HepG2 (cell line): Measurements from ENCODE around the gene CCDC73. TPM values are rescaled to one million over a fixed set of nuclear protein-coding genes. Genes with fewer than 3 reads are reported as not detected.
A peak's percentile ranks its signal among the peaks of the same experiment; 100 is the strongest.

Experiments used
- BCL6 ChIP-seq: IDR thresholded peaks from 2 replicates; pipeline ENCODE4 v1.6.1; 2016; ENCODE audit warnings: missing genetic modification reagents, missing compliant biosample characterization
- ELF4 ChIP-seq: sonication (generic); formaldehyde crosslinking; IDR thresholded peaks from 2 replicates; pipeline ENCODE4 v1.5.0; 2020; ENCODE audit warnings: missing genetic modification reagents, mild to moderate bottlenecking, moderate library complexity, borderline replicate concordance
- ETV5 ChIP-seq: IDR thresholded peaks from 2 replicates; pipeline ENCODE4 v1.6.1; 2018; ENCODE audit warnings: missing biosample characterization, missing genetic modification reagents, inconsistent platforms, borderline replicate concordance
- FOXA3 ChIP-seq: IDR thresholded peaks from 2 replicates; pipeline ENCODE4 v1.6.1; 2016; ENCODE audit warnings: missing genetic modification reagents, missing compliant biosample characterization
- MTA1 ChIP-seq: sonication (generic); formaldehyde crosslinking; IDR thresholded peaks from 2 replicates; pipeline ENCODE4 v1.4.0; 2020; ENCODE audit warnings: missing genetic modification reagents, mild to moderate bottlenecking, borderline replicate concordance
- NCOA2 ChIP-seq: sonication (generic); formaldehyde crosslinking; IDR thresholded peaks from 2 replicates; pipeline ENCODE4 v1.8.0; 2022; ENCODE audit warnings: inconsistent platforms
- SIN3B ChIP-seq: fragments of 150-350 bp; IDR thresholded peaks from 2 replicates; pipeline ENCODE4 v1.6.1; 2014; ENCODE audit warnings: low read length
- SP2 ChIP-seq: sonication (generic); formaldehyde crosslinking; IDR thresholded peaks from 2 replicates; pipeline ENCODE4 v1.5.1; 2020; ENCODE audit warnings: mild to moderate bottlenecking, missing genetic modification reagents
- TBX3 ChIP-seq: fragments of 450-650 bp; IDR thresholded peaks from 2 replicates; pipeline ENCODE4 v1.6.1; 2017; ENCODE audit warnings: antibody characterized with exemption, mild to moderate bottlenecking, inconsistent platforms, borderline replicate concordance
- THAP11 ChIP-seq: IDR thresholded peaks from 2 replicates; pipeline ENCODE4 v1.6.1; 2016; ENCODE audit warnings: missing biosample characterization, missing genetic modification reagents
- ZC3H13 ChIP-seq: sonication (generic); formaldehyde crosslinking; IDR thresholded peaks from 2 replicates; pipeline ENCODE4 v1.8.1; 2023; ENCODE audit warnings: mild to moderate bottlenecking, missing genetic modification reagents, moderate library complexity
- ZNF207 ChIP-seq: fragments of 450-650 bp; IDR thresholded peaks from 2 replicates; pipeline ENCODE4 v1.6.1; 2016; ENCODE audit warnings: antibody characterized with exemption, borderline replicate concordance
- ZNF33A ChIP-seq: sonication (generic); formaldehyde crosslinking; IDR thresholded peaks from 2 replicates; pipeline ENCODE4 v1.5.1; 2020; ENCODE audit warnings: missing genetic modification reagents, mild to moderate bottlenecking, moderate library complexity, borderline replicate concordance
- ZNF557 ChIP-seq: sonication (generic); formaldehyde crosslinking; IDR thresholded peaks from 2 replicates; pipeline ENCODE4 v1.4.0; 2020; ENCODE audit warnings: missing genetic modification reagents
- ZNF644 ChIP-seq: IDR thresholded peaks from 2 replicates; pipeline ENCODE4 v1.6.1; 2016; ENCODE audit warnings: low read depth
- ZNF678 ChIP-seq: sonication (generic); formaldehyde crosslinking; IDR thresholded peaks from 2 replicates; pipeline ENCODE4 v1.4.0; 2020; ENCODE audit warnings: mild to moderate bottlenecking, missing genetic modification reagents
- ZNF747 ChIP-seq: sonication (generic); formaldehyde crosslinking; IDR thresholded peaks from 2 replicates; pipeline ENCODE4 v1.8.1; 2023; ENCODE audit warnings: missing genetic modification reagents, mild to moderate bottlenecking, borderline replicate concordance
- ZNF839 ChIP-seq: sonication (generic); formaldehyde crosslinking; IDR thresholded peaks from 2 replicates; pipeline ENCODE4 v1.4.0; 2020; ENCODE audit warnings: missing genetic modification reagents, mild to moderate bottlenecking, borderline replicate concordance
- polyA plus RNA-seq, 8 experiments: library from polyadenylated mRNA; depleted of rRNA in 3 of 8; stranded (reverse) in 7 of 8; unstranded in 1 of 8; fragments of >200 nt; fragmentation: Illumina TruSeq in 4 of 8; extraction: Trizol in 4 of 8; gene quantifications; 2 replicates each; pipeline versions ENCODE4 v1.2.1 to v1.2.3, GENCODE V29; 2011 to 2016; ENCODE audit warnings: low read depth in 4 of 8, missing spikeins in 1 of 8, mixed read lengths in 1 of 8; ENCODE audit not compliant: insufficient read depth in 1 of 8
- total RNA-seq, 5 experiments: library from RNA; depleted of rRNA; stranded (reverse); fragments of >200 nt; fragmentation: Illumina TruSeq; extraction: Trizol; gene quantifications; 2 replicates each; pipeline ENCODE4 v1.2.3, GENCODE V29; 2016; ENCODE audit warnings: low read depth in 1 of 5
- TF ChIP-seq, protein P1 (sequence below): sonication (generic); formaldehyde crosslinking; IDR thresholded peaks from 2 replicates; pipeline ENCODE4 v1.5.0; 2020; ENCODE audit warnings: mild to moderate bottlenecking, missing genetic modification reagents
- TF ChIP-seq, protein P2 (sequence below): sonication (generic); formaldehyde crosslinking; IDR thresholded peaks from 2 replicates; pipeline ENCODE4 v1.4.0; 2020; ENCODE audit warnings: missing genetic modification reagents, mild to moderate bottlenecking, borderline replicate concordance
- TF ChIP-seq, protein P3 (sequence below): sonication (generic); formaldehyde crosslinking; IDR thresholded peaks from 2 replicates; pipeline ENCODE4 v1.5.1; 2020; ENCODE audit warnings: mild to moderate bottlenecking, missing genetic modification reagents, moderate library complexity
- TF ChIP-seq, protein P4 (sequence below): sonication (generic); formaldehyde crosslinking; conservative IDR thresholded peaks from 2 replicates; pipeline ENCODE4 v1.4.0; 2020; ENCODE audit warnings: mild to moderate bottlenecking, missing genetic modification reagents, moderate library complexity

CCDC73 gene
- total and polyA plus RNA-seq, 2 of the 13 experiments (the other 11 are each of a cell fraction or from before 2014, with no cell fraction given) = 0.01 to 0.11 TPM

DNA sequence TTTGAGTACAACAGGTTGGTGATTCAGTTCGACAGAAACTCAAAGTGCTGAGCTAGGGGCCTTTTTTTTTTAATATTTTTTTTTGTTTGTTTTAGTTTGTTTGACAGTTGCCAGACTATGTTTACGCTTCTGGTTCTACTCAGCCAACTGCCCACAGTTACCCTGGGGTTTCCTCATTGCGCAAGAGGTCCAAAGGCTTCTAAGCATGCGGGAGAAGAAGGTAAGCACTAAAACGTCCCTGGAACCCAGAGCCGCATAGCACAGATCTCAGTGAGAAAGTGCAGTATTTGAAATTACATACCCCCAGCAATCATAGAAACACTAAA, 35.9 kb upstream of the CCDC73 start (continued):
- TF ChIP-seq, protein P1, sequence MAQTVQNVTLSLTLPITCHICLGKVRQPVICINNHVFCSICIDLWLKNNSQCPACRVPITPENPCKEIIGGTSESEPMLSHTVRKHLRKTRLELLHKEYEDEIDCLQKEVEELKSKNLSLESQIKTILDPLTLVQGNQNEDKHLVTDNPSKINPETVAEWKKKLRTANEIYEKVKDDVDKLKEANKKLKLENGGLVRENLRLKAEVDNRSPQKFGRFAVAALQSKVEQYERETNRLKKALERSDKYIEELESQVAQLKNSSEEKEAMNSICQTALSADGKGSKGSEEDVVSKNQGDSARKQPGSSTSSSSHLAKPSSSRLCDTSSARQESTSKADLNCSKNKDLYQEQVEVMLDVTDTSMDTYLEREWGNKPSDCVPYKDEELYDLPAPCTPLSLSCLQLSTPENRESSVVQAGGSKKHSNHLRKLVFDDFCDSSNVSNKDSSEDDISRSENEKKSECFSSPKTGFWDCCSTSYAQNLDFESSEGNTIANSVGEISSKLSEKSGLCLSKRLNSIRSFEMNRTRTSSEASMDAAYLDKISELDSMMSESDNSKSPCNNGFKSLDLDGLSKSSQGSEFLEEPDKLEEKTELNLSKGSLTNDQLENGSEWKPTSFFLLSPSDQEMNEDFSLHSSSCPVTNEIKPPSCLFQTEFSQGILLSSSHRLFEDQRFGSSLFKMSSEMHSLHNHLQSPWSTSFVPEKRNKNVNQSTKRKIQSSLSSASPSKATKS (CRISPR knock-in tag) = no peak
- TF ChIP-seq, protein P2, sequence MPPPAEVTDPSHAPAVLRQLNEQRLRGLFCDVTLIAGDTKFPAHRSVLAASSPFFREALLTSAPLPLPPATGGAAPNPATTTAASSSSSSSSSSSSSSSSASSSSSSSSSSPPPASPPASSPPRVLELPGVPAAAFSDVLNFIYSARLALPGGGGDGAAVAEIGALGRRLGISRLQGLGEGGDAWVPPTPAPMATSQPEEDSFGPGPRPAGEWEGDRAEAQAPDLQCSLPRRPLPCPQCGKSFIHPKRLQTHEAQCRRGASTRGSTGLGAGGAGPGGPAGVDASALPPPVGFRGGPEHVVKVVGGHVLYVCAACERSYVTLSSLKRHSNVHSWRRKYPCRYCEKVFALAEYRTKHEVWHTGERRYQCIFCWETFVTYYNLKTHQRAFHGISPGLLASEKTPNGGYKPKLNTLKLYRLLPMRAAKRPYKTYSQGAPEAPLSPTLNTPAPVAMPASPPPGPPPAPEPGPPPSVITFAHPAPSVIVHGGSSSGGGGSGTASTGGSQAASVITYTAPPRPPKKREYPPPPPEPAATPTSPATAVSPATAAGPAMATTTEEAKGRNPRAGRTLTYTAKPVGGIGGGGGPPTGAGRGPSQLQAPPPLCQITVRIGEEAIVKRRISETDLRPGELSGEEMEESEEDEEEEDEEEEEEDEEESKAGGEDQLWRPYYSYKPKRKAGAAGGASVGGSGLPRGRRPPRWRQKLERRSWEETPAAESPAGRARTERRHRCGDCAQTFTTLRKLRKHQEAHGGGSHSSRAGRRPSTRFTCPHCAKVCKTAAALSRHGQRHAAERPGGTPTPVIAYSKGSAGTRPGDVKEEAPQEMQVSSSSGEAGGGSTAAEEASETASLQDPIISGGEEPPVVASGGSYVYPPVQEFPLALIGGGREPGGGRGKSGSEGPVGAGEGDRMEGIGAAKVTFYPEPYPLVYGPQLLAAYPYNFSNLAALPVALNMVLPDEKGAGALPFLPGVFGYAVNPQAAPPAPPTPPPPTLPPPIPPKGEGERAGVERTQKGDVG (CRISPR knock-in tag) = no peak
- TF ChIP-seq ZNF747 (CRISPR knock-in tag) (no peak), ZNF33A (CRISPR knock-in tag) (no peak), THAP11 (no peak), FOXA3 (peak; percentile 66), SP2 (CRISPR knock-in tag) (no peak), BCL6 (CRISPR knock-in tag) (0 out of 2 replicates have a peak, but pooled peaks have one; percentile 52), TBX3 (no peak), ZC3H13 (CRISPR knock-in tag) (no peak), ZNF839 (no peak), ZNF644 (CRISPR knock-in tag) (0 out of 2 replicates have a peak, but pooled peaks have one; percentile 31), SIN3B (no peak), ZNF207 (no peak), MTA1 (CRISPR knock-in tag) (no peak), ZNF678 (CRISPR knock-in tag) (no peak), NCOA2 (CRISPR knock-in tag) (no peak), ZNF557 (CRISPR knock-in tag) (no peak), ELF4 (no peak), ETV5 (CRISPR knock-in tag) (no peak)
- TF ChIP-seq, protein P3, sequence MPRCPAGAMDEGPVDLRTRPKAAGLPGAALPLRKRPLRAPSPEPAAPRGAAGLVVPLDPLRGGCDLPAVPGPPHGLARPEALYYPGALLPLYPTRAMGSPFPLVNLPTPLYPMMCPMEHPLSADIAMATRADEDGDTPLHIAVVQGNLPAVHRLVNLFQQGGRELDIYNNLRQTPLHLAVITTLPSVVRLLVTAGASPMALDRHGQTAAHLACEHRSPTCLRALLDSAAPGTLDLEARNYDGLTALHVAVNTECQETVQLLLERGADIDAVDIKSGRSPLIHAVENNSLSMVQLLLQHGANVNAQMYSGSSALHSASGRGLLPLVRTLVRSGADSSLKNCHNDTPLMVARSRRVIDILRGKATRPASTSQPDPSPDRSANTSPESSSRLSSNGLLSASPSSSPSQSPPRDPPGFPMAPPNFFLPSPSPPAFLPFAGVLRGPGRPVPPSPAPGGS (CRISPR knock-in tag) = no peak
- TF ChIP-seq, protein P4, sequence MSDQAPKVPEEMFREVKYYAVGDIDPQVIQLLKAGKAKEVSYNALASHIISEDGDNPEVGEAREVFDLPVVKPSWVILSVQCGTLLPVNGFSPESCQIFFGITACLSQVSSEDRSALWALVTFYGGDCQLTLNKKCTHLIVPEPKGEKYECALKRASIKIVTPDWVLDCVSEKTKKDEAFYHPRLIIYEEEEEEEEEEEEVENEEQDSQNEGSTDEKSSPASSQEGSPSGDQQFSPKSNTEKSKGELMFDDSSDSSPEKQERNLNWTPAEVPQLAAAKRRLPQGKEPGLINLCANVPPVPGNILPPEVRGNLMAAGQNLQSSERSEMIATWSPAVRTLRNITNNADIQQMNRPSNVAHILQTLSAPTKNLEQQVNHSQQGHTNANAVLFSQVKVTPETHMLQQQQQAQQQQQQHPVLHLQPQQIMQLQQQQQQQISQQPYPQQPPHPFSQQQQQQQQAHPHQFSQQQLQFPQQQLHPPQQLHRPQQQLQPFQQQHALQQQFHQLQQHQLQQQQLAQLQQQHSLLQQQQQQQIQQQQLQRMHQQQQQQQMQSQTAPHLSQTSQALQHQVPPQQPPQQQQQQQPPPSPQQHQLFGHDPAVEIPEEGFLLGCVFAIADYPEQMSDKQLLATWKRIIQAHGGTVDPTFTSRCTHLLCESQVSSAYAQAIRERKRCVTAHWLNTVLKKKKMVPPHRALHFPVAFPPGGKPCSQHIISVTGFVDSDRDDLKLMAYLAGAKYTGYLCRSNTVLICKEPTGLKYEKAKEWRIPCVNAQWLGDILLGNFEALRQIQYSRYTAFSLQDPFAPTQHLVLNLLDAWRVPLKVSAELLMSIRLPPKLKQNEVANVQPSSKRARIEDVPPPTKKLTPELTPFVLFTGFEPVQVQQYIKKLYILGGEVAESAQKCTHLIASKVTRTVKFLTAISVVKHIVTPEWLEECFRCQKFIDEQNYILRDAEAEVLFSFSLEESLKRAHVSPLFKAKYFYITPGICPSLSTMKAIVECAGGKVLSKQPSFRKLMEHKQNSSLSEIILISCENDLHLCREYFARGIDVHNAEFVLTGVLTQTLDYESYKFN (CRISPR knock-in tag) = peak; percentile 45; the same call in 1 of the 2 replicates
